HepG2 (cell line): ENCODE results near the gene C2CD3. TPM values are rescaled to one million over a fixed set of nuclear protein-coding genes. Genes with fewer than 3 reads are reported as not detected.

ENCODE experiments used
- ATAC-seq: fragments of 200-7000 bp; cut with Tn5 transposase; 3 replicates; pipeline ENCODE4 v1.9.1; 2020; ENCODE audit warnings: mild to moderate bottlenecking, moderate library complexity
- BruUV-seq: library from RNA; stranded (reverse); fragments of 400-500 nt; replicated peaks from 2 replicates; lab custom pipeline; 2021; lab: Mats Ljungman, UMichigan
- CTCF ChIA-PET: fragments of 300-600 bp; formaldehyde crosslinking; extraction: SDS; loops from one replicate; lab custom pipeline; 2021; ENCODE audit warnings: low total read pairs, inconsistent platforms, low intra/inter-chr PET ratio; lab: Yijun Ruan, JAX
- POLR2A ChIA-PET: fragments of 350-600 bp; sonication (Branson Sonifier 250); formaldehyde crosslinking; loops from one replicate; lab custom pipeline; 2020; ENCODE audit warnings: antibody characterized with exemption, inconsistent platforms; lab: Yijun Ruan, JAX
- DNase-seq: peaks from one replicate; pipeline ENCODE4 v3.0.0-alpha.2; 2015; ENCODE audit warnings: low spot score
- FAIRE-seq: peaks from 3 replicates; lab custom pipeline; 2011; peaks lifted over from hg19 to GRCh38; lab: Jason Lieb, UNC
- H2AFZ ChIP-seq: one replicate; pipeline ENCODE4 v1.6.1; 2011; ENCODE audit warnings: low read length, inconsistent platforms
- H3K27ac ChIP-seq: fragments of 300-600 bp; 3 replicates; pipeline ENCODE4 v1.8.0; 2011; ENCODE audit warnings: mixed run types, mild to moderate bottlenecking, mixed read lengths, low read length, inconsistent platforms; ENCODE audit not compliant: insufficient read depth; ENCODE audit errors: extremely low read length
- H3K27me3 ChIP-seq, 2 experiments: fragments of 200-600 bp in 1 of 2; 2 replicates in 1 of 2; 3 replicates in 1 of 2; pipeline versions ENCODE4 v1.6.0 to v1.8.0; 2011; ENCODE audit warnings: low read length in 2 of 2, mild to moderate bottlenecking in 2 of 2, moderate library complexity in 2 of 2, inconsistent platforms in 1 of 2; ENCODE audit not compliant: insufficient read depth in 2 of 2, control insufficient read depth in 1 of 2
- H3K36me3 ChIP-seq, 2 experiments: fragments of 200-600 bp in 1 of 2; replicated peaks in 1 of 2; 2 replicates in 1 of 2; 3 replicates in 1 of 2; pipeline versions ENCODE4 v1.5.1 to v1.8.0; 2011; ENCODE audit warnings: low read length in 2 of 2, inconsistent platforms in 1 of 2; ENCODE audit not compliant: insufficient read depth in 2 of 2, control insufficient read depth in 1 of 2
- H3K4me1 ChIP-seq: 2 replicates; pipeline ENCODE4 v1.5.1; 2012; ENCODE audit warnings: low read length, inconsistent platforms; ENCODE audit not compliant: insufficient read depth
- H3K4me2 ChIP-seq: 2 replicates; pipeline ENCODE4 v1.6.0; 2011; ENCODE audit warnings: low read depth, low read length, inconsistent platforms
- H3K4me3 ChIP-seq, 3 experiments: fragments of 200-600 bp in 1 of 3; sonication (generic), shearing (Covaris generic) in 1 of 3; replicated peaks in 1 of 3; 2 replicates each; pipeline ENCODE4 v1.5.1; 2011 to 2016; ENCODE audit warnings: low read length in 3 of 3, inconsistent platforms in 2 of 3, low read depth in 2 of 3, mild to moderate bottlenecking in 2 of 3, control low read depth in 1 of 3, mixed read lengths in 1 of 3; ENCODE audit not compliant: insufficient read depth in 1 of 3
- H3K79me2 ChIP-seq: one replicate; pipeline ENCODE4 v1.6.1; 2011; ENCODE audit warnings: low read length, inconsistent platforms; ENCODE audit not compliant: insufficient read depth
- H3K9ac ChIP-seq: 2 replicates; pipeline ENCODE4 v1.6.0; 2011; ENCODE audit warnings: mild to moderate bottlenecking, low read depth, low read length, inconsistent platforms; ENCODE audit not compliant: insufficient read depth
- H3K9me3 ChIP-seq: 2 replicates; pipeline ENCODE4 v1.5.1; 2012; ENCODE audit warnings: mild to moderate bottlenecking, low read length
- H4K20me1 ChIP-seq: 2 replicates; pipeline ENCODE4 v1.6.0; 2011; ENCODE audit warnings: inconsistent platforms, mild to moderate bottlenecking, low read length, moderate library complexity; ENCODE audit not compliant: insufficient read depth
- CBFB ChIP-seq: sonication (generic); formaldehyde crosslinking; IDR thresholded peaks from 2 replicates; pipeline ENCODE4 v1.4.0; 2020; ENCODE audit warnings: missing genetic modification reagents
- SP1 ChIP-seq, 2 experiments: fragments of 450-650 bp in 1 of 2; sonication (generic) in 1 of 2; formaldehyde crosslinking in 1 of 2; IDR thresholded peaks; 2 replicates each; pipeline versions ENCODE4 v1.4.0 to v1.6.1; 2016 to 2020; ENCODE audit warnings: missing genetic modification reagents in 1 of 2
- ZKSCAN1 ChIP-seq: fragments of 150-350 bp; IDR thresholded peaks from 2 replicates; pipeline ENCODE4 v1.6.1; 2014; ENCODE audit warnings: low read length
- ZKSCAN5 ChIP-seq: sonication (generic); formaldehyde crosslinking; IDR thresholded peaks from 2 replicates; pipeline ENCODE4 v1.5.1; 2020; ENCODE audit warnings: mild to moderate bottlenecking, missing genetic modification reagents
- ZKSCAN8 ChIP-seq: IDR thresholded peaks from 2 replicates; pipeline ENCODE4 v1.6.1; 2016; ENCODE audit warnings: borderline replicate concordance, missing genetic modification reagents, missing compliant biosample characterization
- ZNF101 ChIP-seq: sonication (generic); formaldehyde crosslinking; IDR thresholded peaks from 2 replicates; pipeline ENCODE4 v1.4.0; 2020; ENCODE audit warnings: mild to moderate bottlenecking, low read depth, missing genetic modification reagents, borderline replicate concordance
- ZNF205 ChIP-seq: IDR thresholded peaks from 2 replicates; pipeline ENCODE4 v1.6.1; 2018; ENCODE audit warnings: missing biosample characterization, missing genetic modification reagents
- WGBS: methylation state at CpG from one replicate; pipeline ENCODE4 v1.1.6; 2017; ENCODE audit warnings: low lambda C conversion rate; 5-methylcytosine and 5-hydroxymethylcytosine counted together
- in situ Hi-C: cut with HindIII; loops from 2 replicates; pipeline ENCODE4 v1.10.0; 2017; ENCODE audit warnings: low pct_unique_long_range_greater_than_20kb; ENCODE audit not compliant: extremely low pct_ligation_motif_present
- intact Hi-C: fragments of 100-400 bp; cut with micrococcal nuclease; formaldehyde crosslinking; loops from one replicate; pipeline ENCODE4 v1.10.0; 2022; ENCODE audit not compliant: unreplicated experiment
- polyA plus RNA-seq, 8 experiments: library from polyadenylated mRNA; depleted of rRNA in 3 of 8; stranded (reverse) in 7 of 8; unstranded in 1 of 8; fragments of >200 nt; fragmentation: Illumina TruSeq in 4 of 8; extraction: Trizol in 4 of 8; gene quantifications; 2 replicates each; pipeline versions ENCODE4 v1.2.1 to v1.2.3, GENCODE V29; 2011 to 2016; ENCODE audit warnings: low read depth in 4 of 8, missing spikeins in 1 of 8, mixed read lengths in 1 of 8; ENCODE audit not compliant: insufficient read depth in 1 of 8
- total RNA-seq, 5 experiments: library from RNA; depleted of rRNA; stranded (reverse); fragments of >200 nt; fragmentation: Illumina TruSeq; extraction: Trizol; gene quantifications; 2 replicates each; pipeline ENCODE4 v1.2.3, GENCODE V29; 2016; ENCODE audit warnings: low read depth in 1 of 5
- TF ChIP-seq, protein P1 (sequence below): sonication (generic); formaldehyde crosslinking; IDR thresholded peaks from 2 replicates; pipeline ENCODE4 v1.9.0; 2021; ENCODE audit warnings: missing genetic modification reagents, borderline replicate concordance

The C2CD3 gene
- total and polyA plus RNA-seq, 2 of the 13 experiments (the other 11 are each of a cell fraction or from before 2014, with no cell fraction given): 5.5 to 6.4 TPM

DNA sequence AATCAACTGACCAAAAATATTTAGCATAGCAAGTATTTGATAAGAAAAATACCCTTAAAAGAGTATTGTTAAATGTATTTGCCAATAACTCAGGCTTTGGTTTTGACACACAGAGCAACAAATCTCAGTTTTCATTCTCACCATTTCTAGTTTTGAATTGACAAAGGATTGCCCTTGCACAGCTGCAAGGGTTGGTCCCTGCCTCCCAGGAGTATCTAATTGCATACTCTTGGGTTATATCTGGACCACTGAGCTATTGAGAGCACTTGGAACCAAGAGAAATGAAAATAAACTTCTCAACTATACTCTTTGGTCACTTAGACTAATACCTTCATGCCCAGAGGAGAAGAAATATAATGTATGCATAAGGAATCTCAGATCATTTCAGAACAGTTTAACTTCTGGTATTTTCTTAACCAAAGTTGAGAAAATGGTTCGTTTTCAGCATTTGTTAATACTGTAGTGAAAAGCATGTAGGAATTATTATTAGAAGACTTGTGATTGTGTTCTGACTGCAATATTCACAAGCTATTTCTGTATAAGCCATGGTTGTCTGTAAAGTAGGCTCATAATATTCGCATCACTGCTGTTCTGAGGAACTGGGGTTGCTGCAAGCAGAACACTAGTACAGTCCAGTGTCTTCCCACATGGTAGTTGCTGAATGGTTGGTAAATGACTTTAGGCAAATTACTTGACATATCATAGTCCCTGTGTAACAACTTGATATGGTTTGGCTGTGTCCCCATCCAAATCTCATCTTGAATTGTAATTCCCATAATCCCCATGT lies 7.9 kb downstream of the C2CD3 start:
- intact Hi-C loops (no loop called here), in situ Hi-C loops (loop anchor here (25.0 kb wide), 1 partner anchor 201 kb away; the partner anchor contains the start of gene DNAJB13)
- Histone ChIP-seq H3K9ac (no peak overlapping the region), H2AFZ (no peak overlapping the region), H3K4me2 (no peak overlapping the region), H3K4me3 (no peak overlapping the region), H3K9me3 (no peaks in the 10 kb centered on the region), H3K27ac (no peak overlapping the region), H3K36me3 (peaks cover 6 to 13% of the 10 kb centered on the region in 2 experiments; a peak in 3 of 5 replicates), H3K79me2 (no peaks in the 10 kb centered on the region), H3K4me1 (no peaks in the 10 kb centered on the region), H3K27me3 (no peaks in the 10 kb centered on the region; a peak in 1 of 5 replicates), H4K20me1 (no peaks in the 10 kb centered on the region)
- TF ChIP-seq CBFB (CRISPR knock-in tag) (no peak), SP1 (IDR thresholded peaks at IDR 0.05) (no peak), SP1 (CRISPR knock-in tag; IDR thresholded peaks at IDR 0.05) (no peak), ZNF101 (no peak), ZKSCAN5 (no peak), ZKSCAN8 (no peak), ZKSCAN1 (no peak), ZNF205 (CRISPR knock-in tag) (no peak)
- DNase-seq: no peak
- ATAC-seq: no peak
- 84% methylated on average over 2 of the region's 2 CpGs for WGBS
- ChIA-PET POLR2A (interaction anchor here (1.2 kb wide), 1 partner anchor 8 kb away, joined by 3 read pairs; the partner anchor contains the start of genes C2CD3 and PPME1), CTCF (no interaction called here)
- FAIRE-seq: no peak
- no TSS peak for BruUV-seq

DNA sequence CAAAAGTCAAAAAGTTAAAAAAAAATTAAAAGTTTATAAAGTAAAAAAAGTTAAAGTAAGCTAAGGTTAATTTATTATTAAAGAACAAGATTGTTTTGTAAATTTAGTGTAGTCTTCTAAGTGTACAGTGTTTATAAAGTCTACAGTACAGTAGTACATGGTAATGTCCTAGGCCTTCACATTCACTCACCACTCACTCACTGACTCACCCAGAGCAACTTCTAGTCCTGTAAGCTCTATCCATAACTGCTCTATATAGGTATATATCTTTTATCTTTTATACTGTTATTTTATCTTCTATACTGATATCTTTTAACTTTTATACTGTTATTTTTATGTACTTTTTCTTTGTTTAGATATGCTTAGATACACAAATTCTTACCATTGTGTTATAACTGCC lies 11.2 kb downstream of the C2CD3 start:
- H3K27me3 ChIP-seq: no peaks in the 10 kb centered on the region; a peak in 1 of 5 replicates
- ATAC-seq: no peak
- H4K20me1 ChIP-seq: no peaks in the 10 kb centered on the region
- H3K4me3 ChIP-seq: no peak overlapping the region
- TF ChIP-seq, protein P1, sequence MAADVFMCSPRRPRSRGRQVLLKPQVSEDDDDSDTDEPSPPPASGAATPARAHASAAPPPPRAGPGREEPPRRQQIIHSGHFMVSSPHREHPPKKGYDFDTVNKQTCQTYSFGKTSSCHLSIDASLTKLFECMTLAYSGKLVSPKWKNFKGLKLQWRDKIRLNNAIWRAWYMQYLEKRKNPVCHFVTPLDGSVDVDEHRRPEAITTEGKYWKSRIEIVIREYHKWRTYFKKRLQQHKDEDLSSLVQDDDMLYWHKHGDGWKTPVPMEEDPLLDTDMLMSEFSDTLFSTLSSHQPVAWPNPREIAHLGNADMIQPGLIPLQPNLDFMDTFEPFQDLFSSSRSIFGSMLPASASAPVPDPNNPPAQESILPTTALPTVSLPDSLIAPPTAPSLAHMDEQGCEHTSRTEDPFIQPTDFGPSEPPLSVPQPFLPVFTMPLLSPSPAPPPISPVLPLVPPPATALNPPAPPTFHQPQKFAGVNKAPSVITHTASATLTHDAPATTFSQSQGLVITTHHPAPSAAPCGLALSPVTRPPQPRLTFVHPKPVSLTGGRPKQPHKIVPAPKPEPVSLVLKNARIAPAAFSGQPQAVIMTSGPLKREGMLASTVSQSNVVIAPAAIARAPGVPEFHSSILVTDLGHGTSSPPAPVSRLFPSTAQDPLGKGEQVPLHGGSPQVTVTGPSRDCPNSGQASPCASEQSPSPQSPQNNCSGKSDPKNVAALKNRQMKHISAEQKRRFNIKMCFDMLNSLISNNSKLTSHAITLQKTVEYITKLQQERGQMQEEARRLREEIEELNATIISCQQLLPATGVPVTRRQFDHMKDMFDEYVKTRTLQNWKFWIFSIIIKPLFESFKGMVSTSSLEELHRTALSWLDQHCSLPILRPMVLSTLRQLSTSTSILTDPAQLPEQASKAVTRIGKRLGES (CRISPR knock-in tag): no peak
- no peaks in the 10 kb centered on the region for H3K79me2 ChIP-seq
- no peak overlapping the region for H3K4me2 ChIP-seq
- no peak for DNase-seq
- H2AFZ ChIP-seq: no peak overlapping the region
- no TSS peak for BruUV-seq
- no peak overlapping the region for H3K27ac ChIP-seq
- POLR2A ChIA-PET: no interaction called here
- CTCF ChIA-PET: no interaction called here
- H3K9ac ChIP-seq: no peak overlapping the region
- in situ Hi-C loops (loop anchor here (25.0 kb wide), 1 partner anchor 197 kb away; the partner anchor contains the start of gene DNAJB13), intact Hi-C loops (no loop called here)
- H3K36me3 ChIP-seq: peaks cover 1 to 8% of the 10 kb centered on the region in 2 experiments; a peak in 2 of 5 replicates
- H3K4me1 ChIP-seq: no peaks in the 10 kb centered on the region
- no peaks in the 10 kb centered on the region for H3K9me3 ChIP-seq
- no peak for FAIRE-seq
